Hematopoietic multipotent progenitor cell (in vitro differentiated cells): ENCODE data around the gene NOS3. TPM values are rescaled to one million over a fixed set of nuclear protein-coding genes. Genes with fewer than 3 reads are reported as not detected.

Experiments used
- DNase-seq, 3 donors: peaks; one replicate each; pipeline ENCODE4 v3.0.0-alpha.2; 2011 to 2015; ENCODE audit warnings: low read depth in 2 of 3, low spot score in 2 of 3
- total RNA-seq: library from RNA; depleted of rRNA; stranded (reverse); fragments of >200 nt; gene quantifications from one replicate; pipeline ENCODE4 v1.2.3, GENCODE V29; 2012

NOS3 gene
- total RNA-seq, 1 donor, result 0.27 TPM

GRCh38 chr7:150951521-150951920 is 39.3 kb upstream of the NOS3 start:
- no peak for DNase-seq

- no peak for DNase-seq
These were observed 38.3 kb upstream of the NOS3 start for GRCh38 chr7:150952331-150953050.

GRCh38 chr7:150953061-150953997 is 37.5 kb upstream of the NOS3 start:
- no peak for DNase-seq

- DNase-seq, result no peak
These were observed 36.4 kb upstream of the NOS3 start for GRCh38 chr7:150954201-150954985.

- DNase-seq, result no peak
These were observed 35.8 kb upstream of the NOS3 start for GRCh38 chr7:150954986-150955518.

GRCh38 chr7:150955519-150956394 is 35.1 kb upstream of the NOS3 start:
- DNase-seq, result no peak

GRCh38 chr7:150956395-150957132 is 34.3 kb upstream of the NOS3 start:
- no peak for DNase-seq

- DNase-seq, result no peak
These were observed 33.4 kb upstream of the NOS3 start for GRCh38 chr7:150957133-150958020.

GRCh38 chr7:150958062-150958552 is 32.7 kb upstream of the NOS3 start:
- no peak for DNase-seq

GRCh38 chr7:150958597-150958996 is 32.2 kb upstream of the NOS3 start:
- DNase-seq, result no peak

GRCh38 chr7:150959081-150959480 is 31.7 kb upstream of the NOS3 start:
- DNase-seq, result no peak

GRCh38 chr7:150959739-150960734 is 30.8 kb upstream of the NOS3 start:
- DNase-seq, result peak in 2 of 3 donors; percentile 58 to 65

- DNase-seq, result no peak
These were observed 29.1 kb upstream of the NOS3 start for GRCh38 chr7:150961510-150962289.

- no peak for DNase-seq
These were observed 28.6 kb upstream of the NOS3 start for GRCh38 chr7:150962290-150962552.

GRCh38 chr7:150962553-150963399 is 28.0 kb upstream of the NOS3 start:
- peak in 2 of 3 donors; percentile 59 to 68 for DNase-seq
